Hepatocyte (in vitro differentiated cells): ENCODE data around the gene TFDP2.

Experiments used
- EZH2 ChIP-seq: fragments of 200-600 bp; sonication (generic); IDR thresholded peaks from 2 replicates; pipeline ENCODE4 v1.6.1; 2016; ENCODE audit warnings: antibody characterized with exemption, mild to moderate bottlenecking, borderline replicate concordance
- EZH2phosphoT487 ChIP-seq: fragments of 200-600 bp; sonication (generic); IDR thresholded peaks from one replicate; pipeline ENCODE4 v1.6.1; 2018; ENCODE audit warnings: antibody characterized with exemption, mild to moderate bottlenecking, low read depth, moderate library complexity; ENCODE audit not compliant: unreplicated experiment, severe bottlenecking
- TF ChIP-seq, protein P1 (sequence below): fragments of 200-600 bp; sonication (generic); IDR thresholded peaks from 2 replicates; pipeline ENCODE4 v1.5.1; 2016; ENCODE audit warnings: antibody characterized with exemption, mild to moderate bottlenecking; ENCODE audit not compliant: poor library complexity

DNA sequence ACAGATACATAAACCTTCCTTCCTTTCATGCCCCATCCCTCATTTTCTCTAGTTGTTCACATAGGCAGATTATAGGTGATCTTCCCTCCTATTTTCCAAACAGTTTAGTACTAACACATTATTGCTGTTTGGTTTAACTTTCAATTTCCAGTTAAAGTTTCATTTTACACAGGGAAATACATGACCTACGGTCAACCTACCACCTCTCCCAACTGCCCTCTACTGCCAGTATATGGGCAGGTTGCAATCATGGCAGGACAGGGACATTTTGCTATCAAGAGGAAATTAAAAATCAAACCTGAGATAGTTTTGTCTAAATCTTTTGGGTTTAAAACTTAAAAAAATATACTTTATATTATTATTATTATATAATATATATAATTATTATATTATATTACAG is 26.1 kb upstream of the TFDP2 start:
- TF ChIP-seq, protein P1, sequence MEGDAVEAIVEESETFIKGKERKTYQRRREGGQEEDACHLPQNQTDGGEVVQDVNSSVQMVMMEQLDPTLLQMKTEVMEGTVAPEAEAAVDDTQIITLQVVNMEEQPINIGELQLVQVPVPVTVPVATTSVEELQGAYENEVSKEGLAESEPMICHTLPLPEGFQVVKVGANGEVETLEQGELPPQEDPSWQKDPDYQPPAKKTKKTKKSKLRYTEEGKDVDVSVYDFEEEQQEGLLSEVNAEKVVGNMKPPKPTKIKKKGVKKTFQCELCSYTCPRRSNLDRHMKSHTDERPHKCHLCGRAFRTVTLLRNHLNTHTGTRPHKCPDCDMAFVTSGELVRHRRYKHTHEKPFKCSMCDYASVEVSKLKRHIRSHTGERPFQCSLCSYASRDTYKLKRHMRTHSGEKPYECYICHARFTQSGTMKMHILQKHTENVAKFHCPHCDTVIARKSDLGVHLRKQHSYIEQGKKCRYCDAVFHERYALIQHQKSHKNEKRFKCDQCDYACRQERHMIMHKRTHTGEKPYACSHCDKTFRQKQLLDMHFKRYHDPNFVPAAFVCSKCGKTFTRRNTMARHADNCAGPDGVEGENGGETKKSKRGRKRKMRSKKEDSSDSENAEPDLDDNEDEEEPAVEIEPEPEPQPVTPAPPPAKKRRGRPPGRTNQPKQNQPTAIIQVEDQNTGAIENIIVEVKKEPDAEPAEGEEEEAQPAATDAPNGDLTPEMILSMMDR = no peak
- no peak for TF ChIP-seq EZH2
- no peak for TF ChIP-seq EZH2phosphoT487
